Fibroblast of villous mesenchyme (primary cell): ENCODE data around the gene HPRT1. TPM values are rescaled to one million over a fixed set of nuclear protein-coding genes. Genes with fewer than 3 reads are reported as not detected.

Experiments
- DNase-seq: peaks from one replicate; pipeline ENCODE4 v3.0.0-alpha.2; 2010; ENCODE audit warnings: low read depth
- H3K4me3 ChIP-seq: 2 replicates; pipeline ENCODE4 v1.5.1; 2011; ENCODE audit warnings: low read depth, mild to moderate bottlenecking, low read length
- total RNA-seq: library from RNA; depleted of rRNA; stranded (reverse); fragments of >200 nt; gene quantifications from 2 replicates; pipeline ENCODE4 v1.2.3, GENCODE V29; 2012
- TF ChIP-seq, protein P1 (sequence below): IDR thresholded peaks from 2 replicates; pipeline ENCODE4 v1.5.1; 2012; ENCODE audit warnings: low read depth, mild to moderate bottlenecking, low read length; ENCODE audit not compliant: insufficient read depth

Gene HPRT1
- total RNA-seq, 1 donor: 17.3 TPM

DNA sequence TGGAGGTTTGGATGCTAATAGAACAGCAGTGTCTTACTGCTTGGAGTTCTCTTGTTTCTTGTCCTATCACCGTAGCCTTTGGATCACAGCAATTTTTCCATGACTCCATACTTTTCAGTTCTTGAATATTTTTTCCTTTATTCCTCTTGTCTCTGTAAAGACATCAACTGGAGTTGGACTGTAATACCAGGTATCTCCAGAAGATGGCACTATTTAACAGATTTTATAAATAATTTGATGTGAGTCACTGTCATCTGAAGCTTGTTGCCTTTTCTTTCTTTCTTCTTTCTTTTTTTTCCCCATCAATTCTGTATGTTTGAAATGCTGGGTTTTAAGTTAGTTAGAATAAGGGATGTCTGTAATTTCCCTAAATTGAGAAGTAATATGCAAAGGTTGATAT lies 24.1 kb downstream of the HPRT1 start:
- peak; percentile 74 for DNase-seq
- H3K4me3 ChIP-seq: no peak overlapping the region
- TF ChIP-seq, protein P1, sequence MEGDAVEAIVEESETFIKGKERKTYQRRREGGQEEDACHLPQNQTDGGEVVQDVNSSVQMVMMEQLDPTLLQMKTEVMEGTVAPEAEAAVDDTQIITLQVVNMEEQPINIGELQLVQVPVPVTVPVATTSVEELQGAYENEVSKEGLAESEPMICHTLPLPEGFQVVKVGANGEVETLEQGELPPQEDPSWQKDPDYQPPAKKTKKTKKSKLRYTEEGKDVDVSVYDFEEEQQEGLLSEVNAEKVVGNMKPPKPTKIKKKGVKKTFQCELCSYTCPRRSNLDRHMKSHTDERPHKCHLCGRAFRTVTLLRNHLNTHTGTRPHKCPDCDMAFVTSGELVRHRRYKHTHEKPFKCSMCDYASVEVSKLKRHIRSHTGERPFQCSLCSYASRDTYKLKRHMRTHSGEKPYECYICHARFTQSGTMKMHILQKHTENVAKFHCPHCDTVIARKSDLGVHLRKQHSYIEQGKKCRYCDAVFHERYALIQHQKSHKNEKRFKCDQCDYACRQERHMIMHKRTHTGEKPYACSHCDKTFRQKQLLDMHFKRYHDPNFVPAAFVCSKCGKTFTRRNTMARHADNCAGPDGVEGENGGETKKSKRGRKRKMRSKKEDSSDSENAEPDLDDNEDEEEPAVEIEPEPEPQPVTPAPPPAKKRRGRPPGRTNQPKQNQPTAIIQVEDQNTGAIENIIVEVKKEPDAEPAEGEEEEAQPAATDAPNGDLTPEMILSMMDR: peak; percentile 51

DNA sequence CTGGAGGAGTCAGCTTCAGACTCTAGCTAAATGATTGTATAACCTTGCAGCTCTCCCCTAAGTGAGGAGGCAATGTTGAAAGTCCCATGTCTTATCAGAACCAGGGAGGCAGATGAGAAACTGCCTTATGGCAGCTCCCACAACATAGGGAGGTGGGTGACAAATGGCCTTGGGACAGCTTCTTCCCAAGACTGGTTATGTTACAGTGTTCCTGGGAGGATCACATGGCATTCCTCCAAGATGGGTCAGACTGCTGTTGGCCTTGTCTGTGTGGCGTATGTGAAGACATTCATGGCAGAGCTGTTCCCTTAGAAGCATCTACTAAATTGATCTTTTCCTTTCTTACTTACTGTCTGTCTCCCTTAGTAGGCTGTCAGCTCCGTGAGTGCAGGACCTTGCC lies 42.0 kb downstream of the HPRT1 start:
- TF ChIP-seq, protein P1: no peak
- DNase-seq: peak; percentile 51
- H3K4me3 ChIP-seq: no peak overlapping the region

DNA sequence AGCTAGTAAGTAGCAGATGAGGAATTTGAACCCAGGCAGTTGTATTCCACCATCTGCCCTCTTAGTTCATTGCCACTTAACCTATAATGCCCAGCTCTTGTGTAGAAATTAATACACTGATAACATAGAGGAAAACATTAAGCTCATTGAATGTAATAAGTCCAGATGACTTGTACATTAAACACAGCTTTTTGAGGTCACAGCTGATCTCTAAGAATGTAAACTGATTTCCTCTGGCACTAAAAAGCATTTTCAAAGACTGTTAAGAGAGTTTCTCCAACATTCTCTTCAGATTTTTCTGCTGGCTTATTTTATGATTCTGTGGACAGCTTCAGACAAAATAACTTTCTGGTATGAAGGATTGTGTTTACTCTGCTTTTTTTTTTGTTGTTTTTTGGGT lies 42.7 kb downstream of the HPRT1 start:
- DNase-seq: peak; percentile 82
- no peak overlapping the region for H3K4me3 ChIP-seq
- TF ChIP-seq, protein P1: no peak

GRCh38 chrX:134512566-134512965 lies 52.6 kb downstream of the HPRT1 start:
- peak; percentile 51 for DNase-seq
- H3K4me3 ChIP-seq: no peak overlapping the region
- TF ChIP-seq, protein P1: no peak

DNA sequence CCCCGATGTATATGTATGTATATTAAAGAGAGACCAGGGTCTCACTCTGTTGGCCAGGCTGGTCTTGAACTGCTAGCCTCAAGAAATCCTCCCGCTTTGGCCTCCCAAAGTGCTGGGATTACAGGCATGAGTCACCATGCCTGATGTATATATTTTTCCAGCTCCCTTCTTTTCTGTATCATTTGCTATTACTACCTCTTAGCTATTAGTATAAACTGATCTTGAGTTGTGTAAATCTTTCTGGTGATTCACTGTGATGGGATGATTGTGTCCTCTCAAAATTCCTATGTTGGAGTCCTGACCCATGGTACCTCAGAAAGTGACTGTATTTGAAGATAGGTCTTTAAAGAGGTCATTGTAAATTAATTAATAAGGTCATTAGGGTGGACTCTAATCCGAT lies 53.1 kb downstream of the HPRT1 start:
- TF ChIP-seq, protein P1: no peak
- no peak overlapping the region for H3K4me3 ChIP-seq
- DNase-seq: no peak

DNA sequence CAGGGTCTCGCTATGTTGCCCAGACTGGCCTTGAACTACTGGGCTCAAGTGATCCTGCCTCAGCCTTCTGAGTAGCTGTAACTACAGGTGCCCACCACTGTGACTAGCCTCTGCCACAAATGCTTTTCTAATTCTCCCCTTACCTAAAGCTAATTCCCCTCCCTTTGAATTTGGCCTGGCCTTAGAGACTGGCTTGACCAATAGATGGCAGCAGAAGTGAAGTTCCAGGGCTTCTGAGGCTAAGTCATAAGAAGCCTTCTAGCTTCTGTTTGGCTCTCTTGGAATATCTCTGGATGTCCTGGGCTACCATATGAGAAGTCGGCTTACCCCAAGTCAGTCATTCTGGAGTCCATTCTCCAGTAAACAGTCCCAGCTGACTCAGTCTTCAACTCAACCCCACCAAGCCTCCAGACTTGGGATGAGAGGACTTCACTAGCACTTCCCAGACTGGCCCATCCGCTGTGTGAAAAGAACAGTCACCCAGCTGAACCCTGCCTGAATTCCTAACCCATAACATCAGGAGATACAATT lies 61.0 kb downstream of the HPRT1 start:
- H3K4me3 ChIP-seq: no peak overlapping the region
- TF ChIP-seq, protein P1: peak; percentile 65
- DNase-seq: peak; percentile 72

DNA sequence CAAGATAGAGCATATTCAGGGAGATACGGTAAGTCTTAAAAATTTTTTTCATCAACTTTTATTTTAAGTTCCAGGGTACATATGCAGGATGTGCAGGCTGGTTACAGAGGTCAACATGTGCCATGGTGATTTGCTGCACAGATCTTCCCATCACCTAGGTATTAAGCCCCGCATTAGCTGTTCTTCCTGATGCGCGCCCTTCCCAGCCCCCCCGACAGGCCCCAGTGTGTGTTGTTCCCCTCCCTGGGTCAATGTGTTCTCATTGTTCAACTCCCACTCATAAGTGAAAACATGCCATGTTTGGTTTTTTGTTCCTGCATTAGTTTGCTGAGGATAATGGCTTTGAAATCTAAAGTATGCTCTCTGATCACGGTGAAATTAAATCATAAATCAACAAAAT lies 64.2 kb downstream of the HPRT1 start:
- no peak overlapping the region for H3K4me3 ChIP-seq
- no peak for DNase-seq
- TF ChIP-seq, protein P1: no peak
